ENCODE data around the gene HMGXB3. TPM values are rescaled to one million over a fixed set of nuclear protein-coding genes. Genes with fewer than 3 reads are reported as not detected.
"Not testable (repeated sequence)": the region's sequence is repeated elsewhere in the genome, so short reads cannot be mapped to it uniquely, and the experiment has no call there.

HMGXB3 gene
- total RNA-seq, 1 experiment from 2014 or later: 65.8 TPM

- no peaks in the 10 kb centered on the region for H3K9me3 ChIP-seq (replicated peaks)
- H3K27ac ChIP-seq: no peak overlapping the region
- H3K27me3 ChIP-seq (replicated peaks): no peaks in the 10 kb centered on the region
- H3K4me3 ChIP-seq: no peak overlapping the region
- no peaks in the 10 kb centered on the region for H3K4me1 ChIP-seq (replicated peaks)
- H3K36me3 ChIP-seq: no peaks in the 10 kb centered on the region
- DNase-seq (ENCODE audit: low read depth in 1 of 2, low spot score in 2 of 2): peak in 1 of 2 experiments; percentile 40
These were observed 78.5 kb downstream of the HMGXB3 start for GRCh38 chr5:150078802-150079689.

- H3K36me3 ChIP-seq: no peaks in the 10 kb centered on the region
- peak in 1 of 2 experiments; percentile 46 for DNase-seq (ENCODE audit: low read depth in 1 of 2, low spot score in 2 of 2)
- H3K4me3 ChIP-seq: no peak overlapping the region
- no peaks in the 10 kb centered on the region for H3K9me3 ChIP-seq (replicated peaks)
- H3K27me3 ChIP-seq (replicated peaks): no peaks in the 10 kb centered on the region
- no peak overlapping the region for H3K27ac ChIP-seq
- H3K4me1 ChIP-seq (replicated peaks): no peaks in the 10 kb centered on the region
These were observed 79.4 kb downstream of the HMGXB3 start for GRCh38 chr5:150079909-150080461.

GRCh38 chr5:150080696-150081435, 80.3 kb downstream of the HMGXB3 start:
- DNase-seq (ENCODE audit: low read depth in 1 of 2, low spot score in 2 of 2): peak in 1 of 2 experiments; percentile 36
- no peaks in the 10 kb centered on the region for H3K36me3 ChIP-seq
- H3K4me1 ChIP-seq (replicated peaks): no peaks in the 10 kb centered on the region
- H3K27ac ChIP-seq: no peak overlapping the region
- no peaks in the 10 kb centered on the region for H3K27me3 ChIP-seq (replicated peaks)
- H3K9me3 ChIP-seq (replicated peaks): no peaks in the 10 kb centered on the region
- H3K4me3 ChIP-seq: no peak overlapping the region

- Histone ChIP-seq H3K36me3 (no peaks in the 10 kb centered on the region), H3K27ac (no peak overlapping the region), H3K4me3 (no peak overlapping the region), H3K4me1 (replicated peaks) (peaks cover 5% of the 10 kb centered on the region), H3K9me3 (replicated peaks) (no peaks in the 10 kb centered on the region), H3K27me3 (replicated peaks) (no peaks in the 10 kb centered on the region)
- peak in 1 of 2 experiments; percentile 34 for DNase-seq (ENCODE audit: low read depth in 1 of 2, low spot score in 2 of 2)
These were observed 81.2 kb downstream of the HMGXB3 start for GRCh38 chr5:150081541-150082283.

GRCh38 chr5:150082374-150082773, 81.8 kb downstream of the HMGXB3 start:
- peaks cover 12% of the 10 kb centered on the region for H3K4me1 ChIP-seq (replicated peaks)
- peak in 1 of 2 experiments; percentile 38 for DNase-seq (ENCODE audit: low read depth in 1 of 2, low spot score in 2 of 2)
- H3K27ac ChIP-seq: no peak overlapping the region
- H3K27me3 ChIP-seq (replicated peaks): no peaks in the 10 kb centered on the region
- no peaks in the 10 kb centered on the region for H3K9me3 ChIP-seq (replicated peaks)
- no peak overlapping the region for H3K4me3 ChIP-seq
- H3K36me3 ChIP-seq: no peaks in the 10 kb centered on the region

- Histone ChIP-seq H3K27me3 (replicated peaks) (no peaks in the 10 kb centered on the region), H3K27ac (no peak overlapping the region), H3K9me3 (replicated peaks) (no peaks in the 10 kb centered on the region), H3K4me3 (no peak overlapping the region), H3K36me3 (no peaks in the 10 kb centered on the region), H3K4me1 (replicated peaks) (peaks cover 15% of the 10 kb centered on the region)
- DNase-seq (ENCODE audit: low read depth in 1 of 2, low spot score in 2 of 2): no peak
These were observed 82.3 kb downstream of the HMGXB3 start for GRCh38 chr5:150082889-150083288.

GRCh38 chr5:150084754-150085153, 84.2 kb downstream of the HMGXB3 start:
- H3K27me3 ChIP-seq (replicated peaks); H3K36me3 ChIP-seq; H3K4me3 ChIP-seq; H3K9me3 ChIP-seq (replicated peaks); H3K27ac ChIP-seq: not testable (repeated sequence)
- H3K4me1 ChIP-seq (replicated peaks): peaks cover 18% of the 10 kb centered on the region
- DNase-seq (ENCODE audit: low read depth in 1 of 2, low spot score in 2 of 2): peak in 1 of 2 experiments; percentile 34

GRCh38 chr5:150085191-150085912, 84.8 kb downstream of the HMGXB3 start:
- Histone ChIP-seq H3K9me3 (replicated peaks) (no peaks in the 10 kb centered on the region), H3K4me3 (no peak overlapping the region), H3K36me3 (no peaks in the 10 kb centered on the region), H3K4me1 (replicated peaks) (peaks cover 18% of the 10 kb centered on the region), H3K27ac (no peak overlapping the region), H3K27me3 (replicated peaks) (no peaks in the 10 kb centered on the region)
- peak in 1 of 2 experiments; percentile 36 for DNase-seq (ENCODE audit: low read depth in 1 of 2, low spot score in 2 of 2)

- H3K4me1 ChIP-seq (replicated peaks): peaks cover 18% of the 10 kb centered on the region
- no peaks in the 10 kb centered on the region for H3K27me3 ChIP-seq (replicated peaks)
- H3K9me3 ChIP-seq (replicated peaks): no peaks in the 10 kb centered on the region
- no peak within 1 kb of the TSS for H3K4me3 ChIP-seq
- DNase-seq (ENCODE audit: low read depth in 1 of 2, low spot score in 2 of 2): peak in 1 of 2 experiments; percentile 44
- H3K36me3 ChIP-seq: no peaks in the 10 kb centered on the region
- H3K27ac ChIP-seq: peak within 1 kb of the TSS; percentile 14; the same call in 1 of the 2 replicates
These were observed 85.6 kb downstream of the HMGXB3 start, which contains the start of gene CSF1R for GRCh38 chr5:150085950-150086715. CSF1R (minus strand) TSS chr5:150086554; CDS start chr5:150086427, 127 bp downstream.

- peaks cover 8% of the 10 kb centered on the region for H3K4me1 ChIP-seq (replicated peaks)
- no peaks in the 10 kb centered on the region for H3K9me3 ChIP-seq (replicated peaks)
- no peaks in the 10 kb centered on the region for H3K36me3 ChIP-seq
- H3K4me3 ChIP-seq: no peak overlapping the region
- no peaks in the 10 kb centered on the region; the same call in 1 of the 2 replicates for H3K27me3 ChIP-seq (replicated peaks)
- no peak for DNase-seq (ENCODE audit: low read depth in 1 of 2, low spot score in 2 of 2)
- H3K27ac ChIP-seq: no peak overlapping the region
These were observed 91.7 kb downstream of the HMGXB3 start for GRCh38 chr5:150092159-150092787.

GRCh38 chr5:150097152-150097551, 96.6 kb downstream of the HMGXB3 start:
- DNase-seq (ENCODE audit: low read depth in 1 of 2, low spot score in 2 of 2): no peak
- H3K4me1 ChIP-seq (replicated peaks): no peaks in the 10 kb centered on the region; the same call in 1 of the 2 replicates
- H3K4me3 ChIP-seq: no peak overlapping the region
- H3K9me3 ChIP-seq (replicated peaks): no peaks in the 10 kb centered on the region; the same call in 1 of the 2 replicates
- no peak overlapping the region for H3K27ac ChIP-seq
- H3K27me3 ChIP-seq (replicated peaks): no peaks in the 10 kb centered on the region; the same call in 1 of the 2 replicates
- no peaks in the 10 kb centered on the region for H3K36me3 ChIP-seq

- H3K4me1 ChIP-seq (replicated peaks): no peaks in the 10 kb centered on the region; the same call in 1 of the 2 replicates
- H3K27ac ChIP-seq: no peak overlapping the region
- no peak for DNase-seq (ENCODE audit: low read depth in 1 of 2, low spot score in 2 of 2)
- no peaks in the 10 kb centered on the region for H3K36me3 ChIP-seq
- no peak overlapping the region for H3K4me3 ChIP-seq
- no peaks in the 10 kb centered on the region; the same call in 1 of the 2 replicates for H3K9me3 ChIP-seq (replicated peaks)
- H3K27me3 ChIP-seq (replicated peaks): no peaks in the 10 kb centered on the region
These were observed 100.5 kb downstream of the HMGXB3 start for GRCh38 chr5:150101023-150101422.
